SU-DHL-6 (cell line): ENCODE results near the gene TMEM109.

Source experiments
- H2AFZ ChIP-seq: fragments of 200-600 bp; sonication (generic); 2 replicates; pipeline ENCODE4 v1.6.1; 2014; ENCODE audit warnings: low read depth, mild to moderate bottlenecking, moderate library complexity, mixed read lengths, antibody characterized with exemption, low read length; ENCODE audit not compliant: severe bottlenecking
- H3F3A ChIP-seq: fragments of 200-600 bp; shearing (Covaris generic); 2 replicates; pipeline ENCODE4 v1.6.0; 2016; ENCODE audit warnings: antibody characterized with exemption, mild to moderate bottlenecking; ENCODE audit not compliant: insufficient read depth
- H3K27ac ChIP-seq: fragments of 200-600 bp; sonication (generic); 2 replicates; pipeline ENCODE4 v1.5.1; 2016; ENCODE audit warnings: low read depth, mild to moderate bottlenecking, low read length, moderate library complexity, mixed read lengths
- H3K27me3 ChIP-seq: fragments of 200-600 bp; sonication (generic), shearing (Covaris generic); 2 replicates; pipeline ENCODE4 v1.6.0; 2014; ENCODE audit warnings: mild to moderate bottlenecking, low read length
- H3K36me3 ChIP-seq: fragments of 200-600 bp; sonication (generic); 2 replicates; pipeline ENCODE4 v1.6.1; 2014; ENCODE audit warnings: mild to moderate bottlenecking, low read length, mixed read lengths
- H3K4me2 ChIP-seq: fragments of 300-600, 200-600 bp; shearing (Covaris generic), sonication (generic); 2 replicates; pipeline ENCODE4 v1.6.0; 2014; ENCODE audit warnings: low read length, low read depth, mild to moderate bottlenecking; ENCODE audit not compliant: poor library complexity, severe bottlenecking
- H3K4me3 ChIP-seq: fragments of 200-600 bp; sonication (generic); 2 replicates; pipeline ENCODE4 v1.5.1; 2014; ENCODE audit warnings: antibody characterized with exemption, low read length, mild to moderate bottlenecking, mixed read lengths; ENCODE audit not compliant: insufficient read depth, poor library complexity, severe bottlenecking
- H3K79me2 ChIP-seq: fragments of 200-600 bp; sonication (generic); 2 replicates; pipeline ENCODE4 v1.6.1; 2014; ENCODE audit warnings: mild to moderate bottlenecking, low read length, moderate library complexity; ENCODE audit not compliant: insufficient read depth
- H3K9ac ChIP-seq: fragments of 200-600 bp; sonication (generic); 2 replicates; pipeline ENCODE4 v1.7.0; 2014; ENCODE audit warnings: mild to moderate bottlenecking, low read length
- H3K9me2 ChIP-seq: fragments of 200-600 bp; sonication (generic); replicated peaks from 2 replicates; pipeline ENCODE4 v1.6.1; 2014; ENCODE audit warnings: low read length; ENCODE audit not compliant: insufficient read depth
- H3K9me3 ChIP-seq: fragments of 200-600 bp; sonication (generic); 2 replicates; pipeline ENCODE4 v1.6.1; 2014; ENCODE audit warnings: low read length, mixed read lengths; ENCODE audit not compliant: insufficient read depth
- H4K20me1 ChIP-seq: fragments of 200-600 bp; sonication (generic); 2 replicates; pipeline ENCODE4 v1.6.1; 2014; ENCODE audit warnings: low read depth, mild to moderate bottlenecking, antibody characterized with exemption, low read length, moderate library complexity, mixed read lengths
- CTCF ChIP-seq: fragments of 200-600 bp; sonication (generic); IDR thresholded peaks from one replicate; pipeline ENCODE4 v1.5.1; 2017; ENCODE audit warnings: antibody characterized with exemption, mild to moderate bottlenecking, low read length, moderate library complexity; ENCODE audit not compliant: insufficient read depth, poor library complexity, severe bottlenecking
- EZH2phosphoT487 ChIP-seq: fragments of 200-600 bp; sonication (generic), shearing (Covaris generic); conservative IDR thresholded peaks from 2 replicates; pipeline ENCODE4 v1.6.1; 2018; ENCODE audit warnings: mild to moderate bottlenecking, antibody characterized with exemption, low read length, moderate library complexity, mixed read lengths

TMEM109 gene

GRCh38 chr11:60953781-60954180, 39.8 kb downstream of the TMEM109 start:
- Histone ChIP-seq H3K9me2 (no peaks in the 10 kb centered on the region), H3K4me3 (no peak overlapping the region), H3F3A (no peaks in the 10 kb centered on the region; the same call in 1 of the 2 replicates), H3K79me2 (no peaks in the 10 kb centered on the region), H3K36me3 (no peaks in the 10 kb centered on the region), H2AFZ (no peak overlapping the region), H4K20me1 (no peaks in the 10 kb centered on the region), H3K4me2 (no peak overlapping the region), H3K9me3 (no peaks in the 10 kb centered on the region), H3K27ac (no peak overlapping the region), H3K27me3 (no peaks in the 10 kb centered on the region), H3K9ac (no peak overlapping the region)
- no peak for TF ChIP-seq CTCF

- TF ChIP-seq EZH2phosphoT487 (no peak), CTCF (no peak)
- Histone ChIP-seq H2AFZ (no peak overlapping the region), H3K9me3 (no peaks in the 10 kb centered on the region), H3K4me3 (no peak overlapping the region), H3K4me2 (no peak overlapping the region), H3K27ac (no peak overlapping the region), H3K79me2 (no peaks in the 10 kb centered on the region), H3F3A (no peaks in the 10 kb centered on the region; the same call in 1 of the 2 replicates), H3K9ac (no peak overlapping the region), H3K36me3 (no peaks in the 10 kb centered on the region), H3K27me3 (no peaks in the 10 kb centered on the region), H3K9me2 (no peaks in the 10 kb centered on the region), H4K20me1 (no peaks in the 10 kb centered on the region)
These were observed 40.5 kb downstream of the TMEM109 start for GRCh38 chr11:60954421-60954820.

- Histone ChIP-seq H3K9me3 (no peaks in the 10 kb centered on the region), H3K4me3 (no peak overlapping the region), H3K9ac (no peak overlapping the region), H3K4me2 (no peak overlapping the region), H3K79me2 (no peaks in the 10 kb centered on the region), H3K27me3 (no peaks in the 10 kb centered on the region), H2AFZ (no peak overlapping the region), H3K27ac (no peak overlapping the region), H3K36me3 (no peaks in the 10 kb centered on the region), H4K20me1 (no peaks in the 10 kb centered on the region), H3F3A (no peaks in the 10 kb centered on the region), H3K9me2 (no peaks in the 10 kb centered on the region)
- TF ChIP-seq EZH2phosphoT487 (no peak), CTCF (no peak)
These were observed 41.6 kb downstream of the TMEM109 start for GRCh38 chr11:60955571-60955970.

GRCh38 chr11:60957188-60957587, 43.2 kb downstream of the TMEM109 start:
- H4K20me1 ChIP-seq = no peaks in the 10 kb centered on the region
- TF ChIP-seq EZH2phosphoT487 (no peak), CTCF (no peak)
- no peaks in the 10 kb centered on the region for H3F3A ChIP-seq
- H3K36me3 ChIP-seq = no peaks in the 10 kb centered on the region
- no peak overlapping the region for H3K9ac ChIP-seq
- no peaks in the 10 kb centered on the region for H3K27me3 ChIP-seq
- H3K9me2 ChIP-seq = no peaks in the 10 kb centered on the region
- H3K27ac ChIP-seq = no peak overlapping the region
- H3K4me2 ChIP-seq = no peak overlapping the region
- H3K4me3 ChIP-seq = no peak overlapping the region
- no peaks in the 10 kb centered on the region for H3K9me3 ChIP-seq
- no peaks in the 10 kb centered on the region for H3K79me2 ChIP-seq
- H2AFZ ChIP-seq = no peak overlapping the region
